ENCODE results near the gene WWOX. TPM values are rescaled to one million over a fixed set of nuclear protein-coding genes. Genes with fewer than 3 reads are reported as not detected.
A peak's percentile ranks its signal among the peaks of the same experiment; 100 is the strongest.

The WWOX gene
- total and polyA plus RNA-seq, 2 of the 8 experiments (the other 6 are each of a cell fraction or from before 2014, with no cell fraction given) = 5.4 to 16.7 TPM

DNA sequence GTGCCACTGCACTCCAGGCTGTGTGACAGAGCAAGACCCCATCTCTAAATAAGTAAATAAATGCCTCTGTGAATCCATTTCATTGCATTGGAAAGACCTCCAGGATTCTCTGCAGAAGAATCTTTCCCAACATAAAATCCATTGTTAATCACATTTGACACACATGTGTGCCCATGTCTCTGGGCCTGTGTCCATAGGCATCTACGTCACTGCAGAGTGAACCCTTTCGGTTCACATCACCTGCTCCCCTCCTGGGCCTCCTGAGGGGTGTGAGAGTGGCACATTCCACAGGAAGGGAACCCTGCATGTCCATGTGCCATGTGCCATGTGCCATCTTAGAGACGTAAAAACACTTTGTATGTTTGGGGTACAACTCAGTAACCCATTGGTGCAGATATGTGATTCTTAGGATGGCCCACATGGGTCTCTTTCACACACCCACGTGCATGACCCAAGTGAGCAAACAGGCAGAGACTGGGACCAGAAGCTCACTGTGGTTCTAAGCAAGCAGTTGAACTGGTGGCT is 1073.6 kb downstream of the WWOX start:
- peak overlapping the region; percentile 19 for H3K4ac ChIP-seq (replicated peaks; ENCODE audit: insufficient read length, low read depth, low read length)
- H2BK20ac ChIP-seq (ENCODE audit: low read length) = no peak overlapping the region
- H3K18ac ChIP-seq (ENCODE audit: extremely low read depth, low read length) = no peak overlapping the region
- no peak for FAIRE-seq
- ChIA-PET POLR2A (ENCODE audit: partially characterized antibody) (no interaction called here), CTCF (ENCODE audit: partially characterized antibody) (interaction anchor here (0.6 kb wide), 1 partner anchor 25 kb away, joined by 3 read pairs; no protein-coding TSS in a partner anchor)
- no peak overlapping the region for H3K27ac ChIP-seq (ENCODE audit: low read depth, low read length)
- no peak overlapping the region for H3K14ac ChIP-seq (ENCODE audit: insufficient read length)
- no peak for TF ChIP-seq CREB1 (IDR thresholded peaks at IDR 0.05)
- TF ChIP-seq BCL11A (IDR thresholded peaks at IDR 0.05; ENCODE audit: low read depth in 2 of 2, low read length in 2 of 2) = no peak
- TF ChIP-seq CHD2 (IDR thresholded peaks at IDR 0.05; ENCODE audit: low read length) = no peak
- TF ChIP-seq, protein P1, sequence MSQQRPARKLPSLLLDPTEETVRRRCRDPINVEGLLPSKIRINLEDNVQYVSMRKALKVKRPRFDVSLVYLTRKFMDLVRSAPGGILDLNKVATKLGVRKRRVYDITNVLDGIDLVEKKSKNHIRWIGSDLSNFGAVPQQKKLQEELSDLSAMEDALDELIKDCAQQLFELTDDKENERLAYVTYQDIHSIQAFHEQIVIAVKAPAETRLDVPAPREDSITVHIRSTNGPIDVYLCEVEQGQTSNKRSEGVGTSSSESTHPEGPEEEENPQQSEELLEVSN (IDR thresholded peaks at IDR 0.05) = no peak
- TF ChIP-seq, protein P2, sequence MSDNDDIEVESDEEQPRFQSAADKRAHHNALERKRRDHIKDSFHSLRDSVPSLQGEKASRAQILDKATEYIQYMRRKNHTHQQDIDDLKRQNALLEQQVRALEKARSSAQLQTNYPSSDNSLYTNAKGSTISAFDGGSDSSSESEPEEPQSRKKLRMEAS (IDR thresholded peaks at IDR 0.05) = 0 out of 2 replicates have a peak, but pooled peaks have one; percentile 9
- no peak overlapping the region for H2BK15ac ChIP-seq (ENCODE audit: low read length)
- H3K79me1 ChIP-seq (ENCODE audit: low read depth, low read length) = no peaks in the 10 kb centered on the region
- H2BK120ac ChIP-seq (replicated peaks; ENCODE audit: low read depth, low read length) = no peak overlapping the region
- no peak overlapping the region for H3K56ac ChIP-seq (replicated peaks; ENCODE audit: insufficient read length, low read depth, low read length)
- no peak overlapping the region for H4K5ac ChIP-seq (ENCODE audit: insufficient read length, low read depth, low read length)
- peak overlapping the region; percentile 83; the same call in 1 of the 2 replicates for H2BK12ac ChIP-seq (ENCODE audit: low read depth, low read length)
- 90% methylated on average over 4 of the region's 4 CpGs; no CpG with 5 or more reads in 1 of the 2 experiments for WGBS, 2 experiments (ENCODE audit: extremely low coverage in 1 of 2, insufficient coverage in 1 of 2, insufficient read length in 1 of 2, insufficient replicate concordance in 2 of 2, low coverage in 1 of 2, low lambda C conversion rate in 2 of 2, missing lambda C conversion rate in 1 of 2)
- H2AK5ac ChIP-seq (ENCODE audit: low read depth, low read length) = peak overlapping the region; percentile 88; the same call in 1 of the 2 replicates
- H4K8ac ChIP-seq (ENCODE audit: extremely low read depth, insufficient read depth, low read length) = no peak overlapping the region; the same call in 1 of the 2 replicates
- H4K91ac ChIP-seq (replicated peaks; ENCODE audit: insufficient read length, low read length) = peak overlapping the region; percentile 26
- H3K36me3 ChIP-seq (ENCODE audit: control insufficient read depth in 2 of 4, insufficient read depth in 4 of 4, low read length in 3 of 4) = no peaks in the 10 kb centered on the region
- peaks cover 5 to 17% (median 7%) of the 10 kb centered on the region in 4 experiments; a peak in 6 of 7 replicates for H3K4me1 ChIP-seq (replicated peaks in 1 of 4; ENCODE audit: control insufficient read depth in 3 of 4, insufficient read depth in 4 of 4, low read length in 3 of 4)
- no peak overlapping the region for H3K23ac ChIP-seq (ENCODE audit: insufficient read length)
- DNase-seq (ENCODE audit: low read depth in 1 of 2, low spot score in 2 of 2) = no peak
- peaks cover under 1 to 2% of the 10 kb centered on the region in 2 experiments; a peak in 2 of 4 replicates for H3K9me3 ChIP-seq (ENCODE audit: insufficient read depth in 2 of 2, low read depth in 1 of 2, low read length in 1 of 2)
- no peaks in the 10 kb centered on the region for H4K20me1 ChIP-seq (replicated peaks in 1 of 2; ENCODE audit: control insufficient read depth in 1 of 2, insufficient read depth in 2 of 2, low read length in 2 of 2)
- no peak overlapping the region for H2AFZ ChIP-seq (ENCODE audit: low read length)
- no peaks in the 10 kb centered on the region for H3K79me2 ChIP-seq (ENCODE audit: control insufficient read depth in 1 of 2, insufficient read depth in 2 of 2, low read length in 2 of 2)
- H3K4me3 ChIP-seq (ENCODE audit: extremely low read depth in 1 of 4, insufficient read depth in 2 of 4, low read depth in 3 of 4, low read length in 4 of 4) = no peak overlapping the region
- H3K23me2 ChIP-seq (ENCODE audit: low read depth, low read length) = no peaks in the 10 kb centered on the region; the same call in 1 of the 2 replicates
- no peaks in the 10 kb centered on the region for H3K27me3 ChIP-seq (replicated peaks in 1 of 4; ENCODE audit: control insufficient read depth in 3 of 4, extremely low read depth in 1 of 4, insufficient read depth in 3 of 4, low read length in 3 of 4)
- no peak overlapping the region for H3K4me2 ChIP-seq (ENCODE audit: insufficient read depth in 1 of 2, low read depth in 2 of 2, low read length in 2 of 2)
- no peak overlapping the region for H2BK5ac ChIP-seq (ENCODE audit: low read depth, low read length)
- no peak overlapping the region for H3K9ac ChIP-seq (replicated peaks in 1 of 4; ENCODE audit: extremely low read depth in 1 of 4, low read depth in 3 of 4, low read length in 3 of 4)

All from H1 (cell line).